Mesothelial cell of epicardium (in vitro differentiated cells): ENCODE data around the gene PPDPF. TPM values are rescaled to one million over a fixed set of nuclear protein-coding genes. Genes with fewer than 3 reads are reported as not detected.
A peak's percentile ranks its signal among the peaks of the same experiment; 100 is the strongest.
"Not testable (repeated sequence)": the region's sequence is repeated elsewhere in the genome, so short reads cannot be mapped to it uniquely, and the experiment has no call there.

Experiments
- DNase-seq, 2 experiments: peaks; one replicate each; pipeline ENCODE4 v3.0.0; 2021; ENCODE audit warnings: low spot score in 2 of 2; ENCODE audit not compliant: unreplicated experiment in 2 of 2
- H3K27ac Mint-ChIP-seq: 2 replicates; pipeline ENCODE4 v1.8.0; 2021; ENCODE audit warnings: mixed read lengths
- H3K27me3 Mint-ChIP-seq: 2 replicates; pipeline ENCODE4 v1.8.0; 2021; ENCODE audit warnings: low read depth, mixed read lengths
- H3K36me3 Mint-ChIP-seq: 2 replicates; pipeline ENCODE4 v1.8.0; 2021; ENCODE audit warnings: mixed read lengths
- H3K4me1 Mint-ChIP-seq: 2 replicates; pipeline ENCODE4 v1.8.0; 2021; ENCODE audit warnings: mixed read lengths
- H3K4me3 Mint-ChIP-seq: 2 replicates; pipeline ENCODE4 v1.8.0; 2021; ENCODE audit warnings: mild to moderate bottlenecking, moderate library complexity, mixed read lengths
- H3K9me3 Mint-ChIP-seq: 2 replicates; pipeline ENCODE4 v1.8.0; 2021; ENCODE audit warnings: mixed read lengths
- total RNA-seq: library from RNA; stranded (reverse); gene quantifications from 3 replicates; pipeline ENCODE4 v1.2.1, GENCODE V29; 2021
- TF ChIP-seq, protein P1 (sequence below): fragments of 200-600 bp; sonication (generic); IDR thresholded peaks from one replicate; pipeline ENCODE4 v1.5.0; 2021; ENCODE audit warnings: antibody characterized with exemption; ENCODE audit not compliant: unreplicated experiment

The PPDPF gene
- total RNA-seq, 1 donor from 2014 or later: 271 TPM

DNA sequence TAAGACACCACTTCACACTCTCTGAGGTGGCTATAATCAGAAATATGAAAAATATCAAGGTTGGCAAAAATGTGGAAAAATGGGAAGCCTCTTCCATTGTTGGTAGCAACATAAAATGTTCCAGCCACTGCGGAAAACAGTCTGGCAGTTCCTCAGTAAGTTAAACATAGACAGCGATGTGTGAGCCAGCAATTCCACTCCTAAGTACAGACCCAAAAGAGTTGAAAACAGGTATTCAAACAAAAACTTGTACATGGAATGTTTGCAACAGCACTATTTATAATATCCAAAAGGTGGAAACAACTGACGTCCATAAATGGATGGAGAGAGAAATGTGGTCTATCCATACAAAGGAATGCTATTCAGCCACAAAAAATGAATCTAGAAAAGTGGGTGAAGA is 7.4 kb upstream of the PPDPF start:
- TF ChIP-seq, protein P1, sequence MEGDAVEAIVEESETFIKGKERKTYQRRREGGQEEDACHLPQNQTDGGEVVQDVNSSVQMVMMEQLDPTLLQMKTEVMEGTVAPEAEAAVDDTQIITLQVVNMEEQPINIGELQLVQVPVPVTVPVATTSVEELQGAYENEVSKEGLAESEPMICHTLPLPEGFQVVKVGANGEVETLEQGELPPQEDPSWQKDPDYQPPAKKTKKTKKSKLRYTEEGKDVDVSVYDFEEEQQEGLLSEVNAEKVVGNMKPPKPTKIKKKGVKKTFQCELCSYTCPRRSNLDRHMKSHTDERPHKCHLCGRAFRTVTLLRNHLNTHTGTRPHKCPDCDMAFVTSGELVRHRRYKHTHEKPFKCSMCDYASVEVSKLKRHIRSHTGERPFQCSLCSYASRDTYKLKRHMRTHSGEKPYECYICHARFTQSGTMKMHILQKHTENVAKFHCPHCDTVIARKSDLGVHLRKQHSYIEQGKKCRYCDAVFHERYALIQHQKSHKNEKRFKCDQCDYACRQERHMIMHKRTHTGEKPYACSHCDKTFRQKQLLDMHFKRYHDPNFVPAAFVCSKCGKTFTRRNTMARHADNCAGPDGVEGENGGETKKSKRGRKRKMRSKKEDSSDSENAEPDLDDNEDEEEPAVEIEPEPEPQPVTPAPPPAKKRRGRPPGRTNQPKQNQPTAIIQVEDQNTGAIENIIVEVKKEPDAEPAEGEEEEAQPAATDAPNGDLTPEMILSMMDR: no peak
- Mint-ChIP-seq H3K9me3 (peaks cover 19% of the 10 kb centered on the region), H3K36me3 (no peaks in the 10 kb centered on the region), H3K27me3 (peaks cover 46% of the 10 kb centered on the region), H3K27ac (no peak overlapping the region), H3K4me3 (no peak overlapping the region), H3K4me1 (peaks cover 2% of the 10 kb centered on the region)
- DNase-seq: no peak

DNA sequence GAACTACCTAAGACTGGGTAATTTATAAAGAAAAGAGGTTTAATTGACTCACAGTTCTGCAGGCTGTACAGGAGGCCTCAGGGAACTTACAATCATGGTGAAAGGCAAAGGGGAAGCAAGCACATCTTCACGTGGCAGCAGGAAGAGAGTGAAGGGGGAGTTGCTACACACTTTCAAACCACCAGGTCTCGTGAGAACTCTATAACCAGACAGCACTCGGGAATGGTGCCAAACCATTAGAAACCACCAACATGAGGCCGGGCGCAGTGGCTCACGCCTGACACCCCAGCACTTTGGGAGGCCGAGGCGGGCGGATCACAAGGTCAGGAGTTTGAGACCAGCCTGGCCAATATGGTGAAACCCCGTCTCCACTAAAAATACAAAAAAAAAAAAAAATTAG is 6.0 kb upstream of the PPDPF start:
- not testable (repeated sequence) for DNase-seq, H3K4me3 Mint-ChIP-seq, H3K27ac Mint-ChIP-seq, H3K4me1 Mint-ChIP-seq, H3K36me3 Mint-ChIP-seq
- H3K9me3 Mint-ChIP-seq: peaks cover 13% of the 10 kb centered on the region
- peaks cover 38% of the 10 kb centered on the region for H3K27me3 Mint-ChIP-seq

DNA sequence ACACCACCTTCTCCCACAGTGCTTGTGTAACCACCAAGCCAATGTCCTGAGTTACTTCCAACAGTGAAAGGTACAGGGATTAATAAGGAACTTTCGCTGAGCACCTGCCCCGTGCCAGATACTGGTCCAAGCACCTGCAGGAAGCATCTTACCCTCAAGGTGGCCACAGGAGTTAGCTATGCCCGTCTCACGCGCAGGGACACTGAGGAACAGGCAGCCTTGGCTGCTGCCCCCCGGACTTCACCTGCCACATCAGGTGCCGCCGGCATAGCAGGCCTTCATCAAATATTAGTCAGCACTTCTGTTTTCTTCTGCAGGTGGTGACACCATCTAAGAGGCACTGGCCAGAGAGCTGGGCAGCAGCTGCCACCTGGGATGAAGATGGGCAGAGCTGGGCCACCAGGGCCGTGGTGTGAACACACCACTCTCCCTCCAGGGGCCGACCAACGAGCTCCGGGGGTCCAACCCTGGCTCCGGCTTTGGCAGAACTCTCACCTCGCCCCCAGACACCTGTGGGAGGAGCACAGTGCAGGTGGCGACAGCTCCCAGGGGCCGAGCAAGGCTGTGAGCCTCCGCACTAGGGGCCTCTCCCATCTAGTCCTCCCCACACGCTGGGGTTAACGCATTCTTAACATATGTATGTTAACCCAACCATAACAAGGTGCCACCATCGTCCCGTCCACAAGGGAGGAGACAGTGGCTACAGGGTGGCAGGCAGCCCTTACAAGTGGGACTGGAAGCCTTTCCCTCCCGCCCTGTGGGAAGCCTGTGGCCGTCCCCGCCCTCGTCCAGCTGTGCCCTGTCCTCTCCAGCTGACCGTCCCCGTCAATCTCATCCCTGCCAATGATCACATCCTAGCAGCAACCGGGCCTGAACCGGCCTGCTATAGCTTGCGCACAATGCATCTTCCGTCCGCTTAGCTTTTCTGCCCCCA is 2.9 kb upstream of the PPDPF start:
- Mint-ChIP-seq H3K4me1 (peaks cover 16% of the 10 kb centered on the region), H3K9me3 (peaks cover 9% of the 10 kb centered on the region), H3K27ac (no peak overlapping the region), H3K4me3 (peak overlapping the region; percentile 49), H3K36me3 (peaks cover 4% of the 10 kb centered on the region), H3K27me3 (peaks cover 21% of the 10 kb centered on the region)
- DNase-seq: peak in 1 of 2 experiments; percentile 13
- TF ChIP-seq, protein P1: no peak

DNA sequence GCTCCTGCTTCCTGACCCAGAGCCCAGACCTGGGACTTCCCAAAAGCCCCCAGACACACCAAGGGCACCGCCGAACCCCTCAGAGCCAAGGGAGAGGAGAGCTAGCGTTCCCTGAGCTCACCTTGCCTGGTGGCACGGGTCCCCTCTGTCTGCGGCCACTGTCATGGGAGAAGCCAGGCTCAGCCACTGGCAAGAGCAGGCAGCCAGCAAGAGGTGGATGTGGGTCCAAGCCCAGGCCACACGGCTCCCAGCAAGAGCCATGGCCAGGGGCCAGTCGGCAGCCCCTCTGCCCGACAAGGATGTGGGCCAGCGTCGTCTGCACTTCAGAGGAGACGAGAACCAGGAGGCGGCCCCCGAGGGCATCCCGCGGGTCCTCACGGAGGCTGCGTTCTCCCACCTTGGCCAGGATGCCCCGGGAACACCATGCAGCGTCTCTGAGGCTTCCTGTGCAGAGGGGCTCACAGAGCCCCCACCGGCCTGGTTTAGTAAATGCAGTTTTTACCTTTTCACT is 2.2 kb upstream of the PPDPF start:
- peak in 1 of 2 experiments; percentile 13 for DNase-seq

DNA sequence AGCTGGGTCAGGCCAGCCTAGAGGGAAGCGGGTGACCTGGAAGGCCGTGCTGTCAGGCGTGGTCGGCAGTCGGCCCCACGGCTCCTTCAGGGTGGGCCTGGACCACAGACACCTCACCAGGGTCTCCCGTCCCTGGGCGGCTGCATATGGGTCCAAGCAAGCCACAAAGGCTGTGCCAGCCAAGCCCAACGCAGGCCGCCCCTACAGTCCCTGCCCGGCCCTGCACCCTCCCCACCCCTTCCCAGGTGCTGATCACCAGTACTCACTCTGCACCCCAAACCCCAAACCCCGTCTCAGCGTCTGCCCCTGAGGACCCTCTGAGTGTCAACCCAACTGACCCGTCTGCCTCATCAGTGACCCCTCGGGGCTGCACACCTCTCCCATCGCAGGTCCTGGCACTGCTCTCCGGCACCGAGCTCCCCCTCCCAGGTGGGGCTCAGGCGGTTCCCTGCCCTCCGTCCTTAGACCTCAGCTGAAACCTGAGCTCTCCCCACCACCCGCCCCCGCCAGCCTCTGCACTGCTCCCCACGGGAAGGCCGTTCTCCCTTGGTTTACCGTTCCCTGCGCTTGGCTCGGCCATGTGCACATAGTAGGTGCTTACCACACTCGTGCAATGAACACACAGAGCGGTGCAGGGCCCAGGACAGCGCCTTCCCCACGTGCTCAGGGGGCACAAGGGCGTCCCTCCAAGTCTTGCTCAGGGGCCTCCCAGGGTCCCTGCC is 1.5 kb upstream of the PPDPF start:
- peaks cover 17% of the 10 kb centered on the region for H3K4me1 Mint-ChIP-seq
- peaks cover 10% of the 10 kb centered on the region for H3K27me3 Mint-ChIP-seq
- H3K9me3 Mint-ChIP-seq: peaks cover 3% of the 10 kb centered on the region
- peaks cover 15% of the 10 kb centered on the region for H3K36me3 Mint-ChIP-seq
- peak overlapping the region; percentile 67 for H3K4me3 Mint-ChIP-seq
- no peak overlapping the region for H3K27ac Mint-ChIP-seq
- DNase-seq: peak in 1 of 2 experiments; percentile 17
- TF ChIP-seq, protein P1: no peak

More for the DNA sequence above, 2.2 kb upstream of the PPDPF start:
- Mint-ChIP-seq H3K4me1 (peaks cover 17% of the 10 kb centered on the region), H3K27ac (no peak overlapping the region), H3K9me3 (peaks cover 2% of the 10 kb centered on the region), H3K36me3 (peaks cover 10% of the 10 kb centered on the region), H3K27me3 (peaks cover 14% of the 10 kb centered on the region), H3K4me3 (peak overlapping the region; percentile 67)
- TF ChIP-seq, protein P1: no peak
